GM12801 (cell line): Measurements from ENCODE around the gene RIPOR2.

Experiments used
- TF ChIP-seq, protein P1 (sequence below): IDR thresholded peaks from one replicate; pipeline ENCODE4 v1.5.1; 2011; ENCODE audit warnings: control low read depth; ENCODE audit not compliant: insufficient read length; ENCODE audit errors: extremely low read depth

The RIPOR2 gene

DNA sequence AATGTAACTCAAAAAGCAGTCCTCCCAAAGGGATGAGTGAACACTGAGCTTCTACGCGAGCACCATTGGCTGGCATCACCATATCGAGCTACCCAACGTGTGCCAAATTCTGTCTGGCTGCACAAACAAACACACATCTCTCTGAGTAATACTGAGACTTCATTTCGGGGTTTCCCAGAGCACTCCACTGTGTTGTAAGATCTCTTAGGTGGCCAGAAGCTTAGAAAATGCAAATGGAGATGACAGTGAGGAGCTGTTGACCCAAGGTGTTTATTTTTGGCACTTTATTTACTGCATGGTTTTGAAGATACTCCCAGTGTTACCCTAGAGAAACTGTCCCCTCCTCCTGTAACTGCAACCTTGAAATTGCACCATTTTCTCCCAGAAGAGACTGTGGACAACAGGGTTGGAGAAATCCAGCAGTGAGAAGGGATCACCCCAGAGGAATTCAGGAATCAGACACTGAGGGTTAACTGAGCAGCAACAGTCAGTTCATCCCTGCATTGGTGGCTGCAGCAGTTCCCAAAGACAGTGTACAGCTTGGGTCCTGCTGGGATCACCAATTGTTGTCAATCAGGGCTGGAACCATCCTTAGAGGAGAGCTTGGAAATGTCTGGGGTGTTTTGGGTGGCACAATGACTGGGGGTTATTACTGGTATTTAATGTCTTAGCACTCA lies 1.0 kb upstream of the RIPOR2 start:
- TF ChIP-seq, protein P1, sequence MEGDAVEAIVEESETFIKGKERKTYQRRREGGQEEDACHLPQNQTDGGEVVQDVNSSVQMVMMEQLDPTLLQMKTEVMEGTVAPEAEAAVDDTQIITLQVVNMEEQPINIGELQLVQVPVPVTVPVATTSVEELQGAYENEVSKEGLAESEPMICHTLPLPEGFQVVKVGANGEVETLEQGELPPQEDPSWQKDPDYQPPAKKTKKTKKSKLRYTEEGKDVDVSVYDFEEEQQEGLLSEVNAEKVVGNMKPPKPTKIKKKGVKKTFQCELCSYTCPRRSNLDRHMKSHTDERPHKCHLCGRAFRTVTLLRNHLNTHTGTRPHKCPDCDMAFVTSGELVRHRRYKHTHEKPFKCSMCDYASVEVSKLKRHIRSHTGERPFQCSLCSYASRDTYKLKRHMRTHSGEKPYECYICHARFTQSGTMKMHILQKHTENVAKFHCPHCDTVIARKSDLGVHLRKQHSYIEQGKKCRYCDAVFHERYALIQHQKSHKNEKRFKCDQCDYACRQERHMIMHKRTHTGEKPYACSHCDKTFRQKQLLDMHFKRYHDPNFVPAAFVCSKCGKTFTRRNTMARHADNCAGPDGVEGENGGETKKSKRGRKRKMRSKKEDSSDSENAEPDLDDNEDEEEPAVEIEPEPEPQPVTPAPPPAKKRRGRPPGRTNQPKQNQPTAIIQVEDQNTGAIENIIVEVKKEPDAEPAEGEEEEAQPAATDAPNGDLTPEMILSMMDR, result no peak

DNA sequence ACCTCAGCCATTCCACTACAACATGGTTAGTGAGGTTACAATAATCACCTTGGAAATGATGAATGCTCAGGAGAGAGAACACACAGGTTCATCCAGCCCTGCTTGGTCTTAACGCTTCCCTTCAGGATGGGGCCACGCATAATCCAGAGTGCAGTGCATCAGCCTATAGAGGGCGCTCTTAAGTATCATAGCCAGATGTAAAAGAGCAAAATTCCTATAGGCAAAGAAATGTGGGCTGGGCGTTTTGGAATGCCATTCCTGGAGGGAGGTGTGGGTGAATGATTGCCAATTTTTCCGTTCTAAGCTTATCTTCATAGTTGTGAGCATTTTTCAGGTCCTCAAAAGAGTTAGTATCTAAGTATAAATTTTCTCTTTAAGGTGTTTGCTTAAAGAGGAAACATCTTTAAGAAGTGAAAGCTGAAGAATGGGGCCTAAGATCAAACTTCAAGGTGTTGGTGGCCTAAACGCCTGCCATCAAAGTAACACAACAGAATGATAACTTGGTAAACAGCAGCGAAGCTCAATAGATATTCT lies 1.8 kb downstream of the RIPOR2 start:
- TF ChIP-seq, protein P1, result peak; percentile 46

DNA sequence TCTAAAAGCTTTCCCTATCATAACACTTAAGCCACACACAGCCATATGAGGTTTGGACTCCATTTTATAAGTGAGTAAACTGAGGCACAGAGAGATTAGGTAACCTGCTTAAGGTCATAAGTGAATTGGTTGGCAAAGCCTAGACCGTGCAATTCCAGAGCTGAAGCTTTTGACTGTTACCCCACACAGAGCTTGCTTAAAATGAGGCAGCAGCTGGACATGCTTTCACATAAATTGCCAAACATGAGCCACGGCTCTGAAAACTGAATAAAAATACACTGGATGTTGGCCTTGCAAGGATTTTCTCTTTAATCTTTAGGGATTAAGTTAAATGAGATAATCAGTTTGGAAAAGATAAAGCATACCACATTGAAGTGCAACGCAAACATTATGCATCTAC lies 2.5 kb downstream of the RIPOR2 start:
- TF ChIP-seq, protein P1, result no peak

DNA sequence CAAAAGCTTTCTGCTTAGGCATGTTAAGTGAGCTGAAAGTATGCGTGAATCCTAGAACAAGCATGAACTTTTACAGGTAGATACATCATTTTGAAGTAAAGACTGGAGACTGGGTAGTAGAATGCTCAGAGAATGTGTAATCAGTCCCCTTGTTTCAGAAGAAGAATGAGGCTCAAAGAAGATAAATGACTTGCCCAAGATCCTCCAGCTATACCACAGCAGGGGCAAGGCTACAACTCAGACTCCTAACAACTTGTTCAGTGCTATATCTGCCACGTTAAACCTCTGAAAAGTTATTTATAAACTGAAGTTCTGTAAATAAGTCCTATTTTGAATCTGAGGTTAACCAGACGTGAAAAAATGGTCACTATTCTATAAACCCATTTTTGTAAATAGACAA lies 2.9 kb downstream of the RIPOR2 start:
- TF ChIP-seq, protein P1, result no peak

DNA sequence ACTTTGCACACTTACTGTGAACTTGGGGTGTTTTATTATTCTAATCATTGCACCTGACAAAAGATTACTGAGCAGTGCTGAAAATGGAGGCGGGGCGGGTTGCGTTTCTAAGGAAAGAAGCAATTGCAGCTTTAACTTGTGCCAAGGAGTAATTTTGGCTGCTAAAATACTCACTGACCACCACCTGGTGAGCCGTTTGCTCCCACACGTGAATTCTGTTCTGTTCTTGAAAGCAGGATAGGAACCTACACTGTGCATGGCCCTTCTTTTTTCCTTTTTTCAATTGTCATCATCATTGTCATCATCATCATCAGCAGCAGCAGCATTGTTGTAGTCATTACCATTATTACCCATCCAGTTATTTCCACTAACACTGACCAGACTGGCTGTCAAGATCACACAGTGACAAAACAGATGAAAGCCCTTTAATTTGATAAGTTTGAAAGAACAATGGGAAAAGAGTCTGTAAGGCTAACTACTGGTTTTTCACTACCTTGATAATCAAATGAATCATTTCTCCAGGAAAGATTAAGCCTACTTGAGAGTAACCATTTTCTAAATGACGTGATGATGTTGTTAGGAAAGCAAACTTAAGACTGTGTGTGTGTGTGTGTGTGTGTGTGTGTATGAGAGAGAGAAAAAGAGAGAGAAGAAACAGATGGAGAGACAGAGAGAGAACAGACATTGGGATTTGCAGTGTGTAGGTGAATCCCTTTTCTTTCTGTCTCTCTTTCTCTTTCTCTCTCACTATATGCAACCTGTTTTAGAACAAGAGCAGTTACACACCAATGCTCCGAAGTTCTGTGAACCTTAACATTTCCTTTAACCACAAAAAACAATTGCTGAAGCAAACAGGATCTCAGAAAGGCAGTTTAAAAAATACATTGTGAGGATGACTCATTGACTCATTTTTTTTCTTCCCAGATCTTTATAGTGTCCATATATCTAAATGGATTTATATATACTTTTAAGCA lies 3.8 kb downstream of the RIPOR2 start:
- TF ChIP-seq, protein P1, result no peak

DNA sequence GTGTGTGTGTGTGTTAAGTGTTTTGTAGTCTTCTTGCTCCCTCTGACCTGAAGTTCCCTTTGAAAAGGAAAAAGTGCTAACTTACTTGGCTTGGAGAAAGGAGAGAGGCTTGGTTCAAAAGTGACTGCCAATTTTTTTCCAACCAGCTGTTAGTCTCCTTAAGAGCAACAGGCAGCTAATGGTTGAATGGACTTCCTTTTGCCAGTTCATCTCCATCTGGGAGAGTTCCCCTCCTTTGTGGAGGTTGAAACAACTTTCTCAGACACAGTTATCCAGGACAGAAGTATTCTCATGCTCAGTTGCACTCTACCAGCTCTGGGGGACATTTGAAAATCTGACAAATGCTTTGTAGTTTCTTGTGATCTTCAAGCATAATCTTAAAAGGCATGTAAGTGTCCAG lies 4.5 kb downstream of the RIPOR2 start:
- TF ChIP-seq, protein P1, result no peak

DNA sequence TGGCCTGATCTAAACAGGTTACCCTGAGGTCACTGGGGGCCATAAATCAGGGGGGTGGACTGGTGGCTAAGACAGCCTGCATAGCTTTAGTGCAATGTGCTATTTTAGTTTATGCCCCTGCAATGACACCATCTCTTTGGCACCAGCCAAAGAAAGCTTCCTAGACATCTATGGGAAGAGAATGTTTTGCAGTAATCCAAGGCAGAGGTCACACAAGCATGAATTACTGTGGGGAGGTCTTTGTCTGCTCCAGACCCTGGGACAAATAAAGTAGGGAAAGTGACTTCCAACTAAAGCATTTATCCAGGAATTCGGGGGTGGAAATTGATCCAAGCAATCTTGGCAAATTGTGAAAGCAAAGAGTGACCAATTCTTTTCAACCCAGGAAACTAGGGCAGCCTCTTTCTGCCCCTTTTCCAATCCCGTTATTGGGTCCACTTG lies 5.3 kb downstream of the RIPOR2 start:
- TF ChIP-seq, protein P1, result no peak
